ENCODE results near the gene LAMTOR2.
A peak's percentile ranks its signal among the peaks of the same experiment; 100 is the strongest.

LAMTOR2 gene

GRCh38 chr1:156076609-156077429 lies 22.2 kb downstream of the LAMTOR2 start:
- no peak for DNase-seq

- DNase-seq: no peak
Measured at GRCh38 chr1:156077430-156077760, 22.8 kb downstream of the LAMTOR2 start.

GRCh38 chr1:156078728-156079127 lies 24.1 kb downstream of the LAMTOR2 start:
- no peak for DNase-seq

GRCh38 chr1:156079762-156080161 lies 25.2 kb downstream of the LAMTOR2 start:
- DNase-seq: no peak

GRCh38 chr1:156080241-156080862 lies 25.8 kb downstream of the LAMTOR2 start:
- DNase-seq: no peak

GRCh38 chr1:156080863-156081179 lies 26.2 kb downstream of the LAMTOR2 start:
- no peak for DNase-seq

- no peak for DNase-seq
Measured at GRCh38 chr1:156081180-156081916, 26.8 kb downstream of the LAMTOR2 start.

GRCh38 chr1:156081917-156082308 lies 27.3 kb downstream of the LAMTOR2 start:
- no peak for DNase-seq

GRCh38 chr1:156082309-156083091 lies 27.9 kb downstream of the LAMTOR2 start, which contains the start of gene MEX3A:
TSS of gene MEX3A (minus strand) at chr1:156082465. CDS start at chr1:156081998, 467 bp downstream.
- peak; percentile 69 for DNase-seq

GRCh38 chr1:156083800-156084790 lies 29.5 kb downstream of the LAMTOR2 start:
- DNase-seq: no peak

GRCh38 chr1:156086256-156086662 lies 31.7 kb downstream of the LAMTOR2 start:
- DNase-seq: no peak

GRCh38 chr1:156089704-156090103 lies 35.1 kb downstream of the LAMTOR2 start:
- no peak for DNase-seq

- DNase-seq: no peak
Measured at GRCh38 chr1:156090138-156090839, 35.7 kb downstream of the LAMTOR2 start.

- no peak for DNase-seq
Measured at GRCh38 chr1:156090840-156091188, 36.2 kb downstream of the LAMTOR2 start.

- DNase-seq: no peak
Measured at GRCh38 chr1:156091610-156092009, 37.0 kb downstream of the LAMTOR2 start.

GRCh38 chr1:156095906-156096508 lies 41.4 kb downstream of the LAMTOR2 start:
- DNase-seq: no peak

GRCh38 chr1:156096640-156097391 lies 42.2 kb downstream of the LAMTOR2 start:
- peak; percentile 38 for DNase-seq

GRCh38 chr1:156097499-156098178 lies 43.1 kb downstream of the LAMTOR2 start:
- DNase-seq: no peak

- DNase-seq: no peak
Measured at GRCh38 chr1:156098784-156099183, 44.2 kb downstream of the LAMTOR2 start.

Data from NCI-H446 treated with DMSO at 0.1 percent for 48 hours (cell line).